DOHH2 (cell line): Measurements from ENCODE around the gene PDLIM1.

Source experiments
- H3F3A ChIP-seq: fragments of 200-600 bp; sonication (generic), shearing (Covaris generic); 2 replicates; pipeline ENCODE4 v1.6.0; 2016; ENCODE audit warnings: antibody characterized with exemption, mild to moderate bottlenecking; ENCODE audit not compliant: control insufficient read depth, insufficient read depth
- H3K27ac ChIP-seq: fragments of 200-600 bp; sonication (generic); 2 replicates; pipeline ENCODE4 v1.5.1; 2014; ENCODE audit warnings: low read depth, mild to moderate bottlenecking, low read length, moderate library complexity
- H3K27me3 ChIP-seq: fragments of 200-600 bp; sonication (generic); 2 replicates; pipeline ENCODE4 v1.6.1; 2014; ENCODE audit warnings: mild to moderate bottlenecking, low read length, mixed read lengths; ENCODE audit not compliant: control insufficient read depth
- H3K36me3 ChIP-seq: fragments of 200-600 bp; sonication (generic); 2 replicates; pipeline ENCODE4 v1.6.1; 2014; ENCODE audit warnings: mild to moderate bottlenecking, low read length, moderate library complexity, mixed read lengths; ENCODE audit not compliant: control insufficient read depth
- H3K4me1 ChIP-seq: fragments of 200-600 bp; sonication (generic); 2 replicates; pipeline ENCODE4 v1.6.1; 2014; ENCODE audit warnings: mild to moderate bottlenecking, low read length, mixed read lengths; ENCODE audit not compliant: control insufficient read depth
- H3K4me2 ChIP-seq: fragments of 200-600 bp; sonication (generic); 2 replicates; pipeline ENCODE4 v1.6.0; 2014; ENCODE audit warnings: mild to moderate bottlenecking, low read length, moderate library complexity
- H3K4me3 ChIP-seq: fragments of 200-600 bp; sonication (generic); 2 replicates; pipeline ENCODE4 v1.5.1; 2014; ENCODE audit warnings: mild to moderate bottlenecking, low read length, mixed read lengths
- H3K79me2 ChIP-seq: fragments of 200-600 bp; sonication (generic); 2 replicates; pipeline ENCODE4 v1.6.1; 2014; ENCODE audit warnings: mild to moderate bottlenecking, low read length, mixed read lengths; ENCODE audit not compliant: control insufficient read depth
- H3K9me2 ChIP-seq: fragments of 200-600 bp; sonication (generic); replicated peaks from 2 replicates; pipeline ENCODE4 v1.6.1; 2014; ENCODE audit warnings: mild to moderate bottlenecking, low read length, mixed read lengths; ENCODE audit not compliant: control insufficient read depth
- H3K9me3 ChIP-seq: fragments of 200-600 bp; sonication (generic); 2 replicates; pipeline ENCODE4 v1.6.1; 2014; ENCODE audit warnings: antibody characterized with exemption, low read length, mixed read lengths; ENCODE audit not compliant: control insufficient read depth, insufficient read depth
- H4K20me1 ChIP-seq: fragments of 200-600 bp; sonication (generic); 2 replicates; pipeline ENCODE4 v1.6.0; 2014; ENCODE audit warnings: low read depth, mild to moderate bottlenecking, antibody characterized with exemption, low read length, moderate library complexity; ENCODE audit not compliant: control insufficient read depth, insufficient read depth
- CTCF ChIP-seq: fragments of 200-600 bp; sonication (generic); IDR thresholded peaks from one replicate; pipeline ENCODE4 v1.5.1; 2014; ENCODE audit warnings: antibody characterized with exemption, mild to moderate bottlenecking, low read depth, low read length; ENCODE audit not compliant: poor library complexity, severe bottlenecking
- EZH2phosphoT487 ChIP-seq: fragments of 200-600 bp; sonication (generic); IDR thresholded peaks from 2 replicates; pipeline ENCODE4 v1.6.1; 2017; ENCODE audit warnings: borderline replicate concordance, mild to moderate bottlenecking, antibody characterized with exemption, low read length, moderate library complexity, mixed read lengths

PDLIM1 gene

GRCh38 chr10:95225136-95225535 is 65.7 kb downstream of the PDLIM1 start:
- Histone ChIP-seq H3K4me2 (no peak overlapping the region), H3F3A (no peaks in the 10 kb centered on the region), H3K79me2 (no peaks in the 10 kb centered on the region)

DNA sequence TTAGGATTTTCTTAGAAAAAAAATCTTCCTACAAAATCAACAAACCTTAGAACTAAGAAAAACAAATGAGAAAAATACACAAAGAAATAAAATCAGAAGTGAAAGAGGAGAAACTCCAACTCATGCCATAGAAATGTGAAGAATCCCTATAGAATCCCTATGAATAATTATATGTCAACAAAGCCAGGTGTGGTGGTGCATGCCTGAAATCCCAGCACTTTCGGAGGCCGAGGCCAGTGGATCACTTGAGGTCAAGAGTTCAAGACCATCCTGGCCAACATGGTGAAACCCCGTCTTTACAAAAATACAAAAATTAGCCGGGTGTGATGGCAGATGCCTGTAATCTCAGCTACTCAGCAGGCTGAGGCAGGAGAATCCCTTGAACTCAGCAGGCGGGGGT is 69.7 kb downstream of the PDLIM1 start:
- H3K9me2 ChIP-seq = no peaks in the 10 kb centered on the region
- no peaks in the 10 kb centered on the region for H4K20me1 ChIP-seq
- H3K27me3 ChIP-seq = no peaks in the 10 kb centered on the region
- H3K4me3 ChIP-seq = no peak overlapping the region
- TF ChIP-seq EZH2phosphoT487 = no peak
- no peak for TF ChIP-seq CTCF
- H3K27ac ChIP-seq = no peak overlapping the region
- H3K79me2 ChIP-seq = no peaks in the 10 kb centered on the region
- H3K9me3 ChIP-seq = no peaks in the 10 kb centered on the region
- H3K36me3 ChIP-seq = no peaks in the 10 kb centered on the region
- no peak overlapping the region for H3K4me2 ChIP-seq
- no peaks in the 10 kb centered on the region for H3F3A ChIP-seq
- H3K4me1 ChIP-seq = no peaks in the 10 kb centered on the region

More at GRCh38 chr10:95225136-95225535, 65.7 kb downstream of the PDLIM1 start:
- H3K27ac ChIP-seq = no peak overlapping the region
- H3K27me3 ChIP-seq = no peaks in the 10 kb centered on the region
- H3K4me3 ChIP-seq = no peak overlapping the region
- H3K4me1 ChIP-seq = peaks cover 5% of the 10 kb centered on the region
- TF ChIP-seq EZH2phosphoT487 (no peak), CTCF (no peak)
- H4K20me1 ChIP-seq = no peaks in the 10 kb centered on the region
- no peaks in the 10 kb centered on the region for H3K9me3 ChIP-seq
- H3K9me2 ChIP-seq = no peaks in the 10 kb centered on the region
- H3K36me3 ChIP-seq = no peaks in the 10 kb centered on the region

- Histone ChIP-seq H3K36me3 (no peaks in the 10 kb centered on the region), H3K27ac (no peak overlapping the region), H4K20me1 (no peaks in the 10 kb centered on the region), H3K9me2 (no peaks in the 10 kb centered on the region), H3K4me2 (no peak overlapping the region), H3F3A (no peaks in the 10 kb centered on the region), H3K27me3 (no peaks in the 10 kb centered on the region), H3K4me3 (no peak overlapping the region), H3K79me2 (no peaks in the 10 kb centered on the region), H3K4me1 (no peaks in the 10 kb centered on the region), H3K9me3 (no peaks in the 10 kb centered on the region)
- no peak for TF ChIP-seq EZH2phosphoT487
- TF ChIP-seq CTCF = no peak
These were observed 70.3 kb downstream of the PDLIM1 start for GRCh38 chr10:95220539-95220938.

- Histone ChIP-seq H3K36me3 (no peaks in the 10 kb centered on the region), H3F3A (no peaks in the 10 kb centered on the region), H3K4me2 (no peak overlapping the region), H3K9me2 (no peaks in the 10 kb centered on the region), H3K9me3 (no peaks in the 10 kb centered on the region), H3K79me2 (no peaks in the 10 kb centered on the region), H3K27me3 (no peaks in the 10 kb centered on the region; the same call in 1 of the 2 replicates), H4K20me1 (no peaks in the 10 kb centered on the region), H3K4me1 (no peaks in the 10 kb centered on the region), H3K27ac (no peak overlapping the region), H3K4me3 (no peak overlapping the region)
- TF ChIP-seq EZH2phosphoT487 (no peak), CTCF (no peak)
These were observed 73.3 kb downstream of the PDLIM1 start for GRCh38 chr10:95217476-95217875.
